HUES64 (cell line): Measurements from ENCODE around the gene FNDC10.
A peak's percentile ranks its signal among the peaks of the same experiment; 100 is the strongest.
"Not testable (repeated sequence)": the region's sequence is repeated elsewhere in the genome, so short reads cannot be mapped to it uniquely, and the experiment has no call there.

Source experiments
- H3K27ac ChIP-seq: 2 replicates; pipeline ENCODE4 v1.7.0; 2013; ENCODE audit warnings: low read depth, low read length, inconsistent platforms
- H3K27me3 ChIP-seq: 2 replicates; pipeline ENCODE4 v1.6.1; 2013; ENCODE audit warnings: mild to moderate bottlenecking, low read length; ENCODE audit not compliant: insufficient read depth
- H3K36me3 ChIP-seq: 2 replicates; pipeline ENCODE4 v1.6.1; 2013; ENCODE audit warnings: mild to moderate bottlenecking, low read length; ENCODE audit not compliant: insufficient read depth
- H3K4me1 ChIP-seq: 2 replicates; pipeline ENCODE4 v1.6.1; 2013; ENCODE audit warnings: mild to moderate bottlenecking, low read length, moderate library complexity; ENCODE audit not compliant: insufficient read depth
- H3K4me3 ChIP-seq: 2 replicates; pipeline ENCODE4 v1.5.1; 2013; ENCODE audit warnings: mild to moderate bottlenecking, low read length, moderate library complexity
- H3K9ac ChIP-seq: 2 replicates; pipeline ENCODE4 v1.6.1; 2013; ENCODE audit warnings: mild to moderate bottlenecking, low read depth, low read length
- H3K9me3 ChIP-seq: 2 replicates; pipeline ENCODE4 v1.6.1; 2013; ENCODE audit warnings: low read depth, low read length; ENCODE audit not compliant: insufficient read depth
- WGBS: fragments of 150-250, 120-280 bp; methylation state at CpG from one replicate; pipeline ENCODE4 v1.1.7; 2013; ENCODE audit warnings: missing lambda C conversion rate; 5-methylcytosine and 5-hydroxymethylcytosine counted together

FNDC10 gene

DNA sequence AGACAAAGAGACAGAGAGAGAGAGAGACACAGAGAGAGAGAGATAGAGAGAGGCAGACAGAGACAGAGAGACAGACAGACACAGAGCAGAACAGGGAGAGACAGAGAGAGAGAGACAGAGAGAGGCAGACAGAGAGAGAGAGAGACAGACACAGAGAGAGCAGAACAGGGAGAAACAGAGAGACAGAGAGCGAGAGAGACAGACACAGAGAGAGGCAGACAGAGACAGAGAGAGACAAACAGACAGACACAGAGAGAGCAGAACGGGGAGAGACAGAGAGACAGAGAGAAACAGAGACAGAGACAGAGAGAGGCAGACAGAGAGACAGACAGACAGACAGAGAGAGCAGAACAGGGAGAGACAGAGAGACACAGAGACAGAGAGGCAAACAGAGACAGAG lies 4.6 kb downstream of the FNDC10 start:
- WGBS = 84% methylated on average over 2 of the region's 2 CpGs
- H3K36me3 ChIP-seq = not testable (repeated sequence)
- peaks cover 46% of the 10 kb centered on the region for H3K27me3 ChIP-seq

DNA sequence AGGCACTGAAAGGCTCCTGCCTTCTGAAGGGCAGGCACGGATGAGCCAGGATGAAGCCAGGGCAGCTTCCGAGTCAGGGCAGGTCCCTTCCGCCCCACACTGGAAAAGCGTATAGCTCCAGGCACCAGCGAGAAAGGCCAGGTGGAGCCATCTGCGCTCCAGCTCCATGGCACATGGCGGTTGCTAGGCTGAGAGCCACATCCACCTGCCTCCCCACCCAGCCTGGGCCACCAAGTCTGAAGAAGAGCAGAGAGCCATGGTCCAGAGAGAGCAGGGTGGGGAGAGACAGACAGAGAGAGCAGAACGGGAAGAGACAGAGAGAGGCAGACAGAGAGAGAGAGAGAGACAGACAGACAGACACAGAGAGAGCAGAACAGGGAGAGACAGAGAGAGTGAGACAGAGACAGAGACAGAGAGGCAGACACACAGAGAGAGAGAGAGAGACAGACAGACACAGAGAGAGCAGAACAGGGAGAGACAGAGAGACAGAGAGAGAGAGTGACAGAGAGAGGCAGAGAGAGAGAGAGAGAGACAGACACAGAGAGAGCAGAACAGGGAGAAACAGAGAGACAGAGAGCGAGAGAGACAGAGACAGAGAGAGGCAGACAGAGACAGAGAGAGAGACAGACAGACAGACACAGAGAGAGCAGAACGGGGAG lies 5.2 kb downstream of the FNDC10 start:
- Histone ChIP-seq H3K9ac (no peak overlapping the region), H3K4me1 (0 out of 2 replicates have a peak, but pooled peaks cover 5% of the 10 kb centered on the region), H3K27ac (no peak overlapping the region), H3K27me3 (peaks cover 44% of the 10 kb centered on the region), H3K9me3 (no peaks in the 10 kb centered on the region), H3K36me3 (no peaks in the 10 kb centered on the region), H3K4me3 (no peak overlapping the region)
- 76% methylated on average over 10 of the region's 10 CpGs for WGBS

More for the DNA sequence above, 4.6 kb downstream of the FNDC10 start:
- not testable (repeated sequence) for H3K9ac ChIP-seq, H3K4me1 ChIP-seq, H3K4me3 ChIP-seq, H3K27ac ChIP-seq, H3K9me3 ChIP-seq

DNA sequence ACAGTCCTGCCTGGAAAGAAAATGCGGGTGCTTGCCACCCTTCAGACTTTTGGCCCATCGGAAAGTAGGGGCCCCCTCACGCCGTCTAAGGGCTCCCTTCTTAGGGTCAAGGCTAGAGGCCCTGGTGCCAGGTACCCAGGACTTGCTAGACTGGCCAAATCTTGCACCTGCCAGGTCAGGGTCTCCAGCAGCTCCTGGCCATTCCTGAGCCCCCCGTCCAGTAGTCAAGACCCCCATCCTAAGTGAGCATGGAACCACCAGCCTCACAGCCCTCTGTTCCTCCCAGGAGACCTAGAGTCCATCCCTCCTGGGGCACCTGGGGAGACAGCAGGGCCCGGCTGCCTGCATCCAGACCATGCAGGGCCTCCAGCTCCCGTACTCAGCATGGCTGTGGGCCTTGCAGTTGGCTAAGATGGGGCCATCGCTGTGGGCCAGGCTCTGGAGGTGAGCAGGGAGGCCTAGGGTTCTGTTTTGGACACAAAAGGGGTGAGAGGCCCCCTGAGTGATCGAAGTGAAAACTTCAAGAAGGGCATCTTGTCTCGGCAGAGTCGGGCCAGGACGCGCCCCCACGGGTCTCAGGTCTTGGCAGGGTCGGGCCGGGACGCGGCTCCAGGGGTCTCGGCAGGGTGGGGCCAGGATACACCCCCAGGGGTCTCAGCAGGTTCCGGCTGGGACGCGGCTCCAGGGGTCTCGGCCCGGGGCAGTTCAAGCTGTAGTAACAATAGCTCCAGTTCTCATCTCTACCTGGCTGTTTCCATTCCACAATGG lies 5.9 kb downstream of the FNDC10 start:
- peaks cover 37% of the 10 kb centered on the region for H3K27me3 ChIP-seq
- WGBS = 91% methylated on average over 24 of the region's 24 CpGs

DNA sequence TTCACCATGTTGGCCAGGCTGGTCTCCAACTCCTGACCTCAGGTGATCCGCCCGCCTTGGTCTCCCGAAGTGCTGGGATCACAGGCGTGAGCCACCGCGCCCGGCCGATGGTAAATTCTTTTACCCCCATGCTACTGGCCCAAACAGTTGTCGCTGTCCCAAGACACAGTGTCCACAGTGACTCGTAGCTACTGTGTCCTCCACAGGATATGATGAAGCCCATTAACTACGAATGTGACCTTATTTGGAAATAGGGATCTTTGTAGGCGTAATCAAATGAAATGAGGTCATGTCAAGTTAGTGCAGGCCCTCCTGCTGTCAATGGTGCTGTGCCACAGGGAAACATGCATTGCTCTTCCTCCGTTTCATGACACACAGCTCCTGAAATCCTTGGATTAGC lies 8.5 kb downstream of the FNDC10 start:
- Histone ChIP-seq H3K9me3 (no peaks in the 10 kb centered on the region), H3K9ac (no peak overlapping the region), H3K27ac (no peak overlapping the region), H3K4me1 (no peaks in the 10 kb centered on the region), H3K27me3 (peaks cover 18% of the 10 kb centered on the region), H3K36me3 (no peaks in the 10 kb centered on the region), H3K4me3 (no peak overlapping the region)
- WGBS = 95% methylated on average over 13 of the region's 13 CpGs

More for the DNA sequence above, 5.9 kb downstream of the FNDC10 start:
- no peaks in the 10 kb centered on the region for H3K36me3 ChIP-seq
- H3K9me3 ChIP-seq = no peaks in the 10 kb centered on the region
- no peak overlapping the region for H3K4me3 ChIP-seq
- H3K9ac ChIP-seq = no peak overlapping the region
- 0 out of 2 replicates have a peak, but pooled peaks cover 5% of the 10 kb centered on the region for H3K4me1 ChIP-seq
- H3K27ac ChIP-seq = no peak overlapping the region

DNA sequence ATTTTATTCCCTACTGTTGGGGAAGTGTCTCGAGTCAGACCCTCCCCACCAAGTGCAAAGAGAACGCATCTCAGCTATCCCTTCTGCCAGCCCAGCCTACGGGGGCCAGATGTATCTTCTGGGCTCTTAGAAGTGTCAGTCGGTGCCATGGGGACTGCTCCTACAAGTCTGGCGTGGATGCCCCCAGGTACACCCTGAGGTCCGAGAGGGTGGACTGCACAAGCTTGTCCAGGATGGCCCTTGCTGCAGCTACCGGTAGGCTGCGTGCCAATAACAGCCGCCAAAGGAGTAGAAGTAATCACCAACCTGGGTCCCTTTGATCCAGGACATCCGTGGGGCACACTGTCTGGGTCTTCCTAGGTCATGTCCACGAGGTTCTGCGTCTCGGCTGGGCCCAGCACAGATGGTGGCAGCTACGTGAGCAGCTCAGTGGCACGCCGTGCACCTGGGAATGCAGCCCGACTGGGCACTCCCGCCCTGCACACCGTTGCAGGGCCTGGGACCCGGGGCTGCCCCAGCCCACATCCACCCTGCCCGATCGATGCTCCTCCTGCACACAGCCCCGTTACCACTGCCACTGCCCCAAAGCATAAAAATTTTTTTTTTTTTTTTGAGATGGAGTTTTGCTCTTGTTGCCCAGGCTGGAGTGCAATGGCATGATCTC lies 16.5 kb downstream of the FNDC10 start:
- H3K27ac ChIP-seq = no peak overlapping the region
- H3K27me3 ChIP-seq = peaks cover 14% of the 10 kb centered on the region; the same call in 1 of the 2 replicates
- no peak overlapping the region for H3K4me3 ChIP-seq
- H3K9me3 ChIP-seq = no peaks in the 10 kb centered on the region
- H3K36me3 ChIP-seq = no peaks in the 10 kb centered on the region
- H3K4me1 ChIP-seq = no peaks in the 10 kb centered on the region
- H3K9ac ChIP-seq = no peak overlapping the region
- whole genome bisulfite sequencing = 88% methylated on average over 22 of the region's 23 CpGs

DNA sequence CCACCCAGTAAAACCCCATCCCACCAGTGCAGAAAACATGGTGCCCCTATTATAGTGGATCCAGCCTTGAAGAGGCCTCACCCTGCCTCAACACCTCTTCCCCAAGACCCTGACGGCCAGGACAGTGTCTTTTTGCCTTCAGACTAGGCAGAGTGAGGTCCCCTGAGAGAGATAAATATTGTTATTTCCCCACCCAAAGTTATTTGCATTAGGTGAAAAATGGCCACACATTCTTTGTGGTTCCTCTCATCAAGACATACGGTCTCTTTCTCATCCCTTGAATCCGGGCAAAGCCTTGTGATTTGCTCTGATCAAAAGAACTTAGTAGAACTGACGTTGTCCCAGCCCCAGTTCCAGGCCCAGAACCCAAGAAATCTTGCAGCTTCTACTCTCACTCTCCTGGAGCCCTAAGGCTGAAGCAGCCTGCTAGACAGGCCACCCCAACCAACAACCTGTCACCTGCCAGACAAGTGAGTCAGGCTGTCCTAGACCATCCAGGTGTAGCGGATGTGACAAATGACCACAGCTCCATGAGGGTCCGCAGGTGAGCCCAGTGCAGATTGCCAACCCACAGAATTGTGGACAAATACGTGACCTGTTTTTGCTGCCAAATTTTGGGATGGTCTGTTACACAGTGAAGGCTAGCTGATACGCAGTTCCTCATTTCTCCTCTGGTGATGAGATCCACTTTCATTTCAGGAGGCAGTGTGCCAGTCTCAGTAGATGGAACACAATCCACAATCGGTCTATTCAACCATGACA lies 17.2 kb downstream of the FNDC10 start:
- Histone ChIP-seq H3K36me3 (no peaks in the 10 kb centered on the region), H3K27ac (no peak overlapping the region), H3K9ac (no peak overlapping the region), H3K4me3 (no peak overlapping the region), H3K27me3 (peaks cover 14% of the 10 kb centered on the region; the same call in 1 of the 2 replicates), H3K4me1 (no peaks in the 10 kb centered on the region), H3K9me3 (no peaks in the 10 kb centered on the region)
- WGBS = 76% methylated on average over 9 of the region's 9 CpGs

DNA sequence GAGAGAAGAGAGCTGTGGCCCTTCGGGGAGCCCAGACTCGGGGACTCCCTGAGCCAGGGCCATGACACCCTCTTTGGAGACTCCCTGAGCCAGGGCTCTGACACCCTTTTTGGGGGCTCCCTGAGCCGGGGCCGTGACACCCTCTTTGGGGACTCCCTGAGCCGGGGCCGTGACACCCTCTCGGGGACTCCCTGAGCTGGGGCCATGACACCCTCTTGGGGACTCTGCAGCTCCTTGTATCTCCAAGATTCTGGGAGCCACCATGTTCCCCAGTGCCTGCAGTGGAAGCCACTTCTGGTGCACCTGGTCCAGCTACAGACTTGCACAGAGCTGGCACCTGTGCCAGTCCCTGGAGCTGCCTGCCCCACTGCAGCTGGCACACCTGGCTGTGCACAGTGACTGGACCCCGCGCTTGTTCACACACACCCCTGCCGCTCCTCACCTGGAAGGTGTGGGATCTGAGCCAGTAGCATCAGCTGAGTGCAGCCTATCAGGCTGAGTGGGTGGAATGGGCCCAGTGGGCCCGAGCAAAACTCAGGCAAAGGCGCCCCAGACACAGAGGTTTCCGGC lies 21.5 kb downstream of the FNDC10 start:
- Histone ChIP-seq H3K36me3 (no peaks in the 10 kb centered on the region), H3K27me3 (peaks cover 11% of the 10 kb centered on the region; the same call in 1 of the 2 replicates), H3K27ac (no peak overlapping the region), H3K9ac (no peak overlapping the region), H3K4me1 (no peaks in the 10 kb centered on the region), H3K4me3 (no peak overlapping the region), H3K9me3 (no peaks in the 10 kb centered on the region)
- WGBS = 91% methylated on average over 13 of the region's 13 CpGs

DNA sequence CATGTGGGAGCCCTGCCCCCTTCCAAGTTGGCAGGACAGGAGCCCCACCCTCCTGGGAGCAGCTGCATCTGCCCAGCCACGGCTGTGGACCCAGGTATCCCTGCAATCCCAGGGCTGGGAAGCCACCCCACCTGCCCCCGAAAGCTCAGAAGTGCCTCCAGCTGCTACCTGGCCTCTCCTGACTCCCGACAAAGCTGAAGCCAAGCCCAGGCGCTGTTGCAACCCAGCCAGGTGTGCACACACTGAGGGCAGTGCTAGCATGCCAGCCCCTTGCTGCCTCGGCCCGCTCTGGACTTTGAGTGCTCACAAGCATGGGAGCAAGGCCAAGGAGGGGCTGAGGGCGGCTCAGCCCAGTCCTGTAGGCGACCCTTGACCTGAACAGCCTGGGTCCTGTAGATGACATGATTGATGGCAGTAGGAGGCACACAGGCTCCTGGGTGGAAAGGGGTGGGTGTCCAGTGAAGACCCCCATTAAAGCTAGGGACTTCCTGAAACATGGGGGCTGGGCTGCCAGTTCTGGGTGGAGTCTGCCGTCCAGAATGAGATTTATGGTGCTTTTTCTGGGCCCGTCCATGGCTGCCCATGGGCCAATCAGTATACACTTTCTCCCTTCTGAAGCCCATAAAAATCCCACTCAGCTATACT lies 22.4 kb downstream of the FNDC10 start:
- WGBS = 77% methylated on average over 10 of the region's 10 CpGs
- peaks cover 4% of the 10 kb centered on the region; the same call in 1 of the 2 replicates for H3K27me3 ChIP-seq
- H3K9ac ChIP-seq = no peak overlapping the region
- H3K9me3 ChIP-seq = no peaks in the 10 kb centered on the region
- H3K36me3 ChIP-seq = 0 out of 2 replicates have a peak, but pooled peaks cover 4% of the 10 kb centered on the region
- no peak overlapping the region for H3K27ac ChIP-seq
- no peaks in the 10 kb centered on the region for H3K4me1 ChIP-seq
- H3K4me3 ChIP-seq = no peak overlapping the region

DNA sequence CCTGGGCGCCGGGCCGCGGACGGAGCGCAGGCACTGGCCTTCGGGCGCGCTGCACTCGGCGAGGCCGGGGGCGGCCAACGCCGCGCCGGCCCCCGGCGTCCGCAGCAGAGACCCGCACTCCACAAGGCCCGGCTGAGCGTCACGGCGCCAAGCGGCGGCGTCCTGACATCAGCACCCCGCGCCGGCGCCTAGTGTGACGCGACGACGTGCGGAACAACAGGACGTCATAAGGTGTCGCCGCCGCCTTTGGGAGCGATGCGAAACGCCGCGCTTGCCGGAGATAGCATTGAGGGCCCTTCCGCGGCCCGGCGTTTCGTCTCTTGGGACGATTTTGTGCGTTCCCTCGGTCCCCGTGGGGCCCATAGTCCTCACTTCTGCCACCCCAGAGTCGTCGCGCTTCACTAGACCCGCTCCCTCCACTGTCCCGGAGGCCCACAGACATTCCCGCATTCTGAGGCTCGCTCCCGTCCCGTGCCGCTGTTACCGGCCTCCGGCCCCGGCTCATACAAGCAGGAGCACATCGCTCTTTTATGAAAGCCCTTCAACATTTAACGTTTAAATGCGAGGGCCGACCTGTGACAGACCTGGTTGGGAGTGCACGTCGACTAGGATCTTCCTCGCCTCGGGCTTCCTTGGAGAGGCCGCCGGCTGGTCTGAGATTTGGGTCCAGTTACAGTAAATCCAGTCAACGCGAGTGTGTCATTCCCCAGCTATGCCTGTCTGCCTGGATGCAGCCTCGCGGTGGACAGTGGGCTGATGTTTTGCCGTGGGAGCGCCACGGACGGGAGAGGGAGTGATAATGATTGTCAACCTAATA lies 25.0 kb downstream of the FNDC10 start, which contains the start of gene SSU72:
SSU72 (minus strand) TSS at position 143 of the 817 bp plus-strand sequence. CDS start 306 bp downstream, outside the sequence.
- no peaks in the 10 kb centered on the region for H3K9me3 ChIP-seq
- H3K36me3 ChIP-seq = peaks cover 19% of the 10 kb centered on the region
- peaks cover 3% of the 10 kb centered on the region; the same call in 1 of the 2 replicates for H3K27me3 ChIP-seq
- H3K9ac ChIP-seq = peak within 1 kb of the TSS; percentile 99
- H3K4me1 ChIP-seq = no peaks in the 10 kb centered on the region
- 2% methylated on average over 87 of the region's 87 CpGs for WGBS
- H3K4me3 ChIP-seq = peak within 1 kb of the TSS; percentile 99
- peak within 1 kb of the TSS; percentile 99 for H3K27ac ChIP-seq
